HG02571 (cell line): ENCODE results near the gene GRM1.

Experiments
- ATAC-seq: cut with Tn5 transposase; IDR thresholded peaks from one replicate; pipeline ENCODE4 v1.9.1; 2021; ENCODE audit warnings: mild to moderate bottlenecking, moderate library complexity; ENCODE audit not compliant: unreplicated experiment

The GRM1 gene

DNA sequence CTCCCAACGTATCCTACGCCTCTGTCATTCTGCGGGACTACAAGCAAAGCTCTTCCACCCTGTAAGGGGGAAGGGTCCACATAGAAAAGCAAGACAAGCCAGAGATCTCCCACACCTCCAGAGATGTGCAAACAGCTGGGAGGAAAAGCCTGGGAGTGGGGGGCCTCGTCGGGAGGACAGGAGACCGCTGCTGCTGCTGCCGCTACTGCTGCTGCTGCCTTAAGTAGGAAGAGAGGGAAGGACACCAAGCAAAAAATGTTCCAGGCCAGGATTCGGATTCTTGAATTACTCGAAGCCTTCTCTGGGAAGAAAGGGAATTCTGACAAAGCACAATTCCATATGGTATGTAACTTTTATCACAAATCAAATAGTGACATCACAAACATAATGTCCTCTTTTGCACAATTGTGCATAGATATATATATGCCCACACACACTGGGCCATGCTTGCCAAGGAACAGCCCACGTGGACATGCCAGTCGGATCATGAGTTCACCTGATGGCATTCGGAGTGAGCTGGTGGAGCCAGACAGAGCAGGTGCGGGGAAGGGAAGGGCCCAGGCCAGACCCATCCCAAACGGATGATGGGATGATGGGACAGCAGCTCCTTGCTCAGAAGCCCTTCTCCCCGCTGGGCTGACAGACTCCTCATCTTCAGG lies 406.0 kb downstream of the GRM1 start:
- ATAC-seq: no peak

- no peak for ATAC-seq
Measured at GRCh38 chr6:146441907-146442306, 413.0 kb downstream of the GRM1 start.

DNA sequence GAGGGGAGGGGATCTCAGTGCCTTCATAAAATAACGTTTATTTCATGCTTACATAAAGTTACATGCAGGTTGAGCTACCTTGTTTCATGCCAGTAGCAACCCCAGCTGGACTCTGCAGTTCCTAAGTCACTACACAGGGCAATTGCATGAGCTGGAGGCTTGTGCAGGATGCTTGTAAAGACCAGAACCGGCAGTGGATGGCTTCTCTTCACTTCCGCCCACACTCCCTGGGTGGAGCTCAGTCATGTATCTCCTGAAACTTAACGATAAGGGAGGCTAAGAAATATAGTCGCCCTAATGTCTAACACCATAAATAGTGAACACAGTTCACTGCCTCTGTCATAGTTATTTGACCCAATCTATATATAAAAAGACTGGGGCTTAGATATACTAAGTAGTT lies 415.3 kb downstream of the GRM1 start:
- no peak for ATAC-seq

DNA sequence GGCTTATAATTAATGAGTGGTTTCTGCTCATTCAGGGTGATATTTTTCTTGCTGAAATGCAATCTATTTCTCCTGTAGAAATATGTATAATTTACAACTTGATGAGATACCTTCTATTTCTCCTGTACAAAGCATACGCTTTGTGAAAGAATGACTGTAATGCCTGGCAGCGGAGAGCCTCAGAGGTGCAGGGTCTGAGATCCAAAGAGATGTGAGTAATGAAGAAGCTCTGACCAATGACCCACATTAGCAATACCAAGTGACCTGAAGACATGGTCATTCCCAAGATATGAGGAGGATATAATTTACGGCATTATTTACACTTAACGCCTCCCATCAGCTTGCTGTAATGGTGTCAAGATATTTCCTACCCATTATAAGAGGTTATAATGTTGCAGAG lies 416.4 kb downstream of the GRM1 start:
- ATAC-seq: no peak

DNA sequence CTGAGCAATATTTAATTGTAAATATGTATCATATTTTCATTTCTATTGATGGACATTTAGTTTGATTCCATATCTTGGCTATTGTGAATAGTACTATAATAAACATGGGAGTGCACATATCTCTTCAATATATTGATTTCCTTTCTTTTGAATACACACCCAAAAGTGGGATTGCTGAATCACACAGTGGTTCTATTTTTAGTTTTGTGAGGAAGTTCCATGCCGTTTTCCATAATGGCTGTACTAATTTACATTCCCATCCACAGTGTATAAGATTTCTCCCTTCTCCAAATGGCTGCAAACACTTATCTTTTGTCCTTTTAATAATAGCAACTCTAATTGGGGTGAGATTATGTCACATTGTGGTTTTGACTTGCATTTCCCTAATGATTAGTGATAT lies 428.0 kb downstream of the GRM1 start:
- no peak for ATAC-seq

DNA sequence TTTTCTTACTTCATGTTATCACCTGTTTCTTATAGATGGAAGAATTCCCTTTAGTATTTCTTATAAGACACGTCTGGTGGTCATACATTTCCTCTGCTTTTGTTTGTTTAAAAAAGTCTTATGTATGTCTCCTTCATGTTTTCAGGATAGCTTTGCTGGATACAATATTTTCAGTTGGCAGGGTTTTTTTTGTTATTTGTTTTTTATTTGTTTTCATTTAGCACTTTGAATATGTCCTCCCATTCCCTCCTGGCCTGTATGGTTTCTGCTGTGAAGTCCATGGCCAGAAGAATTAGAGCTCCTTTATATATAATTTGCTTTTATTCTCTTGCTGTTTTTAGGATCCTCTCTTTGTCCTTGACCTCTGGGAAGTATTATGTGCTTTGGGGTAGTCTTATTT lies 432.1 kb downstream of the GRM1 start:
- no peak for ATAC-seq

GRCh38 chr6:146470091-146470770 lies 441.4 kb downstream of the GRM1 start:
- no peak for ATAC-seq

- ATAC-seq: no peak
Measured at GRCh38 chr6:146472918-146473317, 444.1 kb downstream of the GRM1 start.

DNA sequence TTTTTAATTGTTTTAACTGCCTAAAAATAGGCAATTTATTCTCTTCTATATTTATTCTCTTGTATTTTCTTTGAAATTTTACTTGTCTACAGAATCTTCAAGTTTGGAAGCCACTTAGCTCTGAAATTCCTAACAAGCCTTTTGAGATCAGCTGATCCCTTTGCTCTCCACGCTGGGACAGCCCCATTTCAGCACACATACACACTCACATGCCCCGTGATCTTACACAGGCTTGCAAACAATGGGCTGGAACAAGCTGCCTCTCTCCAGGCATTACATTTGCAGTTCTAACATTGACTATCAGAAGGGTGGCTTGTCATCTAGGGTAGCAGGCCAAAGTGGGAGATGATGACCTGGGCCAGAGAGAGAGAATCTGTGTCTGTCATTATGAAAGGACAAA lies 452.7 kb downstream of the GRM1 start:
- ATAC-seq: no peak

GRCh38 chr6:146484411-146484810 lies 455.5 kb downstream of the GRM1 start:
- no peak for ATAC-seq
